Thyroid gland (tissue), 4 donors: ENCODE measurements around the gene KIF11.

Experiments used
- POLR2A ChIP-seq, 2 donors: fragments of 450-650 bp; IDR thresholded peaks; one replicate each; pipeline ENCODE4 v1.6.1; 2017; ENCODE audit warnings: antibody characterized with exemption in 2 of 2, mild to moderate bottlenecking in 2 of 2, moderate library complexity in 1 of 2
- TF ChIP-seq, protein P1 (sequence below), 6 experiments: fragments of 200-600 bp in 3 of 6; fragments of 450-650 bp in 3 of 6; sonication (generic) in 3 of 6; IDR thresholded peaks; one replicate each; pipeline ENCODE4 v1.5.1; 2016 to 2019; ENCODE audit warnings: antibody characterized with exemption in 6 of 6, mild to moderate bottlenecking in 2 of 6, inconsistent platforms in 1 of 6, moderate library complexity in 1 of 6

DNA sequence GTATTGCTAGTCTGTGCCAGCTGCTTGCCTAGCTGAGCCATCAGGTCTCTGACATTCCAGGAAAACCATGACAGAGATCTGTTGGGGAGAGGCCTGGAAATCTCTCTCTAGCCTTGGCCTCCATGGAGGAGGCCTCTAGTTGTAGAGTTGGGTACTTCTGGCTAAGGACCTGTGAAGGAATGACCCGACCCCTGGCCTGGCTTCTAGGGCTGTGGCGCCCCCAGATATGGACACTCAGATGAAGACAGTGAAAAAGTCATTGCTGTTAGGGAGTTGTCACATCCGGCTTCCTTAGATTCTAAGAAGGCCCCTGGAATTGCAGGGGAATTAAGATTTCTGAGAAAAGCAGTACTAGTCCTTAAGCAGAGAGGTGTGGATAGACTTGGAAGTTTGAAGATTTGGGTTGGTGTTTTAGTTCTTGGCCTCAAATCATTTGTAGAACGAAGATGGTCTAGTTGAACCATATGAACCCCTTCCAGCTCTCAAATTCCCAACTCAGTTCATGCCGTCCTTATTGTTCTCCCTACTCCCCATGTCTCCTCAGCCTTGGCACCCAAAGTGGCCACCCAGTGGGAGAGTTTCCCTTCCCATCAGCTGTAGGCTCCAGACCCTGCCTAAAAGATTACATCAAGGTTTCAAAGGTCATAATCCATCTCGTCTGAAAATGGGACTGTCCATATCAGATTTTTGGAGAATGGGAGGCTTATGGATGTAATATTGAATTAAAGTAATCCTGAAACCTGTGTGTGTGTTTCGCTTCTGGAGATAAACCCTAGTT, 103.9 kb downstream of the KIF11 start:
- TF ChIP-seq POLR2A (IDR thresholded peaks at IDR 0.05): no peak
- TF ChIP-seq, protein P1, sequence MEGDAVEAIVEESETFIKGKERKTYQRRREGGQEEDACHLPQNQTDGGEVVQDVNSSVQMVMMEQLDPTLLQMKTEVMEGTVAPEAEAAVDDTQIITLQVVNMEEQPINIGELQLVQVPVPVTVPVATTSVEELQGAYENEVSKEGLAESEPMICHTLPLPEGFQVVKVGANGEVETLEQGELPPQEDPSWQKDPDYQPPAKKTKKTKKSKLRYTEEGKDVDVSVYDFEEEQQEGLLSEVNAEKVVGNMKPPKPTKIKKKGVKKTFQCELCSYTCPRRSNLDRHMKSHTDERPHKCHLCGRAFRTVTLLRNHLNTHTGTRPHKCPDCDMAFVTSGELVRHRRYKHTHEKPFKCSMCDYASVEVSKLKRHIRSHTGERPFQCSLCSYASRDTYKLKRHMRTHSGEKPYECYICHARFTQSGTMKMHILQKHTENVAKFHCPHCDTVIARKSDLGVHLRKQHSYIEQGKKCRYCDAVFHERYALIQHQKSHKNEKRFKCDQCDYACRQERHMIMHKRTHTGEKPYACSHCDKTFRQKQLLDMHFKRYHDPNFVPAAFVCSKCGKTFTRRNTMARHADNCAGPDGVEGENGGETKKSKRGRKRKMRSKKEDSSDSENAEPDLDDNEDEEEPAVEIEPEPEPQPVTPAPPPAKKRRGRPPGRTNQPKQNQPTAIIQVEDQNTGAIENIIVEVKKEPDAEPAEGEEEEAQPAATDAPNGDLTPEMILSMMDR (IDR thresholded peaks at IDR 0.05): no peak
